IMR-90 (cell line): ENCODE data around the gene FGD5. TPM values are rescaled to one million over a fixed set of nuclear protein-coding genes. Genes with fewer than 3 reads are reported as not detected.

ENCODE experiments used
- ATAC-seq: fragments of 200-7000 bp; cut with Tn5 transposase; 2 replicates; pipeline ENCODE4 v1.9.1; 2020; ENCODE audit warnings: low read depth, mild to moderate bottlenecking, moderate library complexity
- BruUV-seq: library from RNA; stranded (reverse); fragments of 400-500 nt; replicated peaks from 2 replicates; lab custom pipeline; 2021; lab: Mats Ljungman, UMichigan
- CTCF ChIA-PET: fragments of 300-600 bp; formaldehyde crosslinking; extraction: SDS; loops from one replicate; lab custom pipeline; 2021; ENCODE audit warnings: antibody characterized with exemption; lab: Yijun Ruan, JAX
- POLR2A ChIA-PET: fragments of 300-600 bp; sonication (Branson Sonifier 250); formaldehyde crosslinking; loops from one replicate; lab custom pipeline; 2022; ENCODE audit warnings: antibody characterized with exemption; ENCODE audit not compliant: unreplicated experiment; lab: Charles Lee
- DNase-seq: peaks from one replicate; pipeline ENCODE4 v3.0.0; 2013
- H2AFZ ChIP-seq: replicated peaks from 2 replicates; pipeline ENCODE3; 2013; ENCODE audit warnings: low read length, mild to moderate bottlenecking; ENCODE audit not compliant: poor library complexity
- H2AK5ac ChIP-seq: 2 replicates; pipeline ENCODE4 v1.6.1; 2013; ENCODE audit warnings: low read depth, low read length, inconsistent platforms
- H2AK9ac ChIP-seq: replicated peaks from 2 replicates; pipeline ENCODE3; 2013; ENCODE audit warnings: mild to moderate bottlenecking, low read depth, low read length, moderate library complexity; ENCODE audit not compliant: poor library complexity
- H2BK120ac ChIP-seq: 2 replicates; pipeline ENCODE4 v1.6.1; 2013; ENCODE audit warnings: low read depth, low read length, inconsistent platforms
- H2BK15ac ChIP-seq: 3 replicates; pipeline ENCODE4 v1.6.1; 2013; ENCODE audit warnings: low read depth, low read length, inconsistent platforms
- H2BK20ac ChIP-seq: 2 replicates; pipeline ENCODE4 v1.6.1; 2013; ENCODE audit warnings: low read depth, mild to moderate bottlenecking, inconsistent platforms, low read length, moderate library complexity
- H2BK5ac ChIP-seq: 2 replicates; pipeline ENCODE4 v1.6.1; 2013; ENCODE audit warnings: mild to moderate bottlenecking, low read depth, low read length, inconsistent platforms; ENCODE audit not compliant: poor library complexity, severe bottlenecking
- H3K14ac ChIP-seq: replicated peaks from 2 replicates; pipeline ENCODE4 v1.6.1; 2013; ENCODE audit warnings: low read depth, low read length, inconsistent platforms
- H3K18ac ChIP-seq: 2 replicates; pipeline ENCODE4 v1.6.1; 2013; ENCODE audit warnings: low read depth, low read length, control low read depth
- H3K23ac ChIP-seq: 2 replicates; pipeline ENCODE4 v1.6.1; 2013; ENCODE audit warnings: low read depth, low read length, inconsistent platforms
- H3K27ac ChIP-seq: 2 replicates; pipeline ENCODE4 v1.5.1; 2013; ENCODE audit warnings: mild to moderate bottlenecking, control low read depth, low read length; ENCODE audit not compliant: insufficient read depth
- H3K27me3 ChIP-seq: 2 replicates; pipeline ENCODE4 v1.6.1; 2013; ENCODE audit warnings: low read length; ENCODE audit not compliant: control insufficient read depth, insufficient read depth
- H3K36me3 ChIP-seq: 2 replicates; pipeline ENCODE4 v1.6.1; 2013; ENCODE audit warnings: low read length, mixed read lengths; ENCODE audit not compliant: control insufficient read depth, insufficient read depth
- H3K4ac ChIP-seq: 2 replicates; pipeline ENCODE4 v1.6.1; 2013; ENCODE audit warnings: low read depth, low read length, inconsistent platforms
- H3K4me1 ChIP-seq: 2 replicates; pipeline ENCODE4 v1.6.1; 2013; ENCODE audit warnings: low read length, mixed read lengths; ENCODE audit not compliant: control insufficient read depth, insufficient read depth
- H3K4me2 ChIP-seq: 2 replicates; pipeline ENCODE4 v1.6.1; 2013; ENCODE audit warnings: low read depth, mild to moderate bottlenecking, control low read depth, low read length, moderate library complexity
- H3K4me3 ChIP-seq: 2 replicates; pipeline ENCODE4 v1.5.1; 2013; ENCODE audit warnings: low read depth, mild to moderate bottlenecking, control low read depth, low read length, moderate library complexity; ENCODE audit not compliant: insufficient read depth
- H3K56ac ChIP-seq: 2 replicates; pipeline ENCODE4 v1.6.1; 2013; ENCODE audit warnings: low read length, inconsistent platforms; ENCODE audit not compliant: insufficient read depth; ENCODE audit errors: extremely low read depth
- H3K79me1 ChIP-seq, 2 experiments: 2 replicates each; pipeline ENCODE4 v1.6.1; 2013; ENCODE audit warnings: low read length in 2 of 2, inconsistent platforms in 1 of 2, low read depth in 1 of 2
- H3K9ac ChIP-seq: 2 replicates; pipeline ENCODE4 v1.6.1; 2013; ENCODE audit warnings: low read depth, low read length, control low read depth
- H3K9me1 ChIP-seq: 2 replicates; pipeline ENCODE4 v1.6.1; 2013; ENCODE audit warnings: low read length, inconsistent platforms; ENCODE audit not compliant: insufficient read depth
- H3K9me3 ChIP-seq: 2 replicates; pipeline ENCODE4 v1.6.1; 2013; ENCODE audit warnings: low read length; ENCODE audit not compliant: control insufficient read depth, insufficient read depth
- H4K20me1 ChIP-seq: 2 replicates; pipeline ENCODE4 v1.6.1; 2013; ENCODE audit warnings: low read length, inconsistent platforms; ENCODE audit not compliant: insufficient read depth
- H4K5ac ChIP-seq: 2 replicates; pipeline ENCODE4 v1.6.1; 2013; ENCODE audit warnings: mild to moderate bottlenecking, low read depth, low read length, control low read depth
- H4K8ac ChIP-seq, 2 experiments: 2 replicates each; pipeline ENCODE4 v1.6.1; 2013; ENCODE audit warnings: low read depth in 2 of 2, low read length in 2 of 2, control low read depth in 1 of 2, inconsistent platforms in 1 of 2
- H4K91ac ChIP-seq: 2 replicates; pipeline ENCODE4 v1.6.1; 2013; ENCODE audit warnings: low read depth, low read length, inconsistent platforms; ENCODE audit not compliant: insufficient read depth
- MXI1 ChIP-seq: IDR thresholded peaks from 2 replicates; pipeline ENCODE4 v1.6.1; 2012; ENCODE audit warnings: low read depth, mild to moderate bottlenecking, low read length, moderate library complexity, borderline replicate concordance
- RFX5 ChIP-seq: IDR thresholded peaks from 2 replicates; pipeline ENCODE4 v1.8.0; 2012; ENCODE audit warnings: low read depth, mild to moderate bottlenecking, low read length, moderate library complexity
- WGBS, 2 experiments: methylation state at CpG; one replicate each; pipeline versions ENCODE4 v1.1.5 to v1.1.7; 2013; ENCODE audit warnings: missing lambda C conversion rate in 2 of 2; ENCODE audit not compliant: insufficient read length in 1 of 2; ENCODE audit errors: extremely low coverage in 2 of 2; 5-methylcytosine and 5-hydroxymethylcytosine counted together
- dilution Hi-C: fragments of 300-500 bp; cut with HindIII; formaldehyde crosslinking; loops from one replicate; pipeline ENCODE4 v1.14.3; 2018; ENCODE audit warnings: low sequenced_read_pairs; ENCODE audit not compliant: unreplicated experiment
- in situ Hi-C: fragments of 300-500 bp; cut with MboI; formaldehyde crosslinking; loops from 3 replicates; pipeline ENCODE4 v1.14.3; 2019; ENCODE audit warnings: low sequenced_read_pairs, inconsistent platforms, mixed read lengths
- intact Hi-C: fragments of 100-400 bp; cut with micrococcal nuclease; formaldehyde crosslinking; loops from 2 replicates; pipeline ENCODE4 v1.10.0; 2022
- polyA plus RNA-seq, 3 experiments: library from polyadenylated mRNA; depleted of rRNA; stranded (reverse); fragments of >200 nt; gene quantifications; 2 replicates each; pipeline ENCODE4 v1.2.3, GENCODE V29; 2012; ENCODE audit warnings: low replicate concordance in 1 of 3
- total RNA-seq: library from RNA; depleted of rRNA; stranded (reverse); fragments of >200 nt; gene quantifications from 2 replicates; pipeline ENCODE4 v1.2.3, GENCODE V29; 2012

Gene FGD5
- total and polyA plus RNA-seq, 2 of the 4 experiments (the other 2 are of a cell fraction), result not detected

GRCh38 chr3:14959359-14959943 lies 140.7 kb downstream of the FGD5 start:
- Histone ChIP-seq H3K4me2 (no peak overlapping the region), H2BK5ac (no peak overlapping the region), H3K27me3 (no peaks in the 10 kb centered on the region), H2AK5ac (no peak overlapping the region), H3K23ac (no peak overlapping the region; the same call in 1 of the 2 replicates), H2BK120ac (no peak overlapping the region), H3K9ac (no peak overlapping the region), H2AK9ac (no peak overlapping the region), H4K20me1 (peaks cover 18% of the 10 kb centered on the region; the same call in 1 of the 2 replicates), H3K27ac (no peak overlapping the region), H3K9me3 (no peaks in the 10 kb centered on the region), H3K9me1 (peaks cover 3% of the 10 kb centered on the region; the same call in 1 of the 2 replicates), H2BK15ac (no peak overlapping the region), H3K36me3 (no peaks in the 10 kb centered on the region), H3K79me1 (peaks cover 20 to 55% of the 10 kb centered on the region in 2 experiments), H3K56ac (no peak overlapping the region), H3K18ac (no peak overlapping the region), H3K4me3 (no peak overlapping the region), H2AFZ (no peak overlapping the region), H3K14ac (no peak overlapping the region), H4K8ac (no peak overlapping the region), H4K5ac (no peak overlapping the region), H4K91ac (no peak overlapping the region), H3K4me1 (peaks cover 2% of the 10 kb centered on the region; the same call in 1 of the 2 replicates), H3K4ac (no peak overlapping the region), H2BK20ac (no peak overlapping the region)
- 67% methylated on average over 1 of the region's 2 CpGs; no CpG with 5 or more reads in 1 of the 2 experiments for WGBS, 2 experiments
- in situ Hi-C loops (no loop called here), dilution Hi-C loops (no loop called here), intact Hi-C loops (loop anchor here (5.0 kb wide), 1 partner anchor 33 kb away; no protein-coding TSS in a partner anchor)
- BruUV-seq, result no TSS peak
- no peak for TF ChIP-seq RFX5
- no peak for TF ChIP-seq MXI1
- ChIA-PET CTCF (interaction anchor here (0.5 kb wide), 1 partner anchor 210 kb away, joined by 3 read pairs; no protein-coding TSS in a partner anchor), POLR2A (no interaction called here)
- ATAC-seq, result no peak; the same call in 1 of the 2 replicates
- no peak for DNase-seq
